K562 (cell line): ENCODE measurements around the gene DISC1. TPM values are rescaled to one million over a fixed set of nuclear protein-coding genes. Genes with fewer than 3 reads are reported as not detected.

Experiments used
- ATAC-seq: fragments of 200-7000 bp; cut with Tn5 transposase; 3 replicates; pipeline ENCODE4 v1.9.1; 2020; ENCODE audit warnings: moderate library complexity
- BruUV-seq: library from RNA; stranded (reverse); fragments of 400-500 nt; replicated peaks from 2 replicates; lab custom pipeline; 2021; lab: Mats Ljungman, UMichigan
- CTCF ChIA-PET: fragments of 300-600 bp; formaldehyde crosslinking; extraction: SDS; loops from one replicate; lab custom pipeline; 2021; ENCODE audit warnings: low intra/inter-chr PET ratio; lab: Yijun Ruan, JAX
- POLR2A ChIA-PET: fragments of 300-600, 350-650 bp; sonication (Branson Sonifier 250); formaldehyde crosslinking; extraction: SDS; loops from one replicate; lab custom pipeline; 2021; ENCODE audit warnings: antibody characterized with exemption, inconsistent platforms; lab: Yijun Ruan, JAX
- DNase-seq, 4 experiments: peaks; one replicate each; pipeline versions ENCODE4 v3.0.0 to v3.0.0-alpha.2; 2011 to 2018; ENCODE audit warnings: low spot score in 3 of 4, mixed read lengths in 3 of 4; ENCODE audit errors: extremely low read depth in 1 of 4
- FAIRE-seq: peaks from 2 replicates; lab custom pipeline; 2011; peaks lifted over from hg19 to GRCh38; lab: Jason Lieb, UNC
- H2AFZ ChIP-seq: 2 replicates; pipeline ENCODE4 v1.6.0; 2011; ENCODE audit warnings: low read depth, low read length, control low read depth, inconsistent platforms
- H3K27ac ChIP-seq: fragments of 200-600 bp; 3 replicates; pipeline ENCODE4 v1.8.0; 2011; ENCODE audit warnings: low read depth, mild to moderate bottlenecking, control low read depth, inconsistent platforms, low read length, moderate library complexity, mixed read lengths; ENCODE audit errors: extremely low read depth
- H3K27me3 ChIP-seq, 2 experiments: fragments of 300-600 bp in 1 of 2; 2 replicates in 1 of 2; 3 replicates in 1 of 2; pipeline versions ENCODE4 v1.6.0 to v1.8.0; 2011; ENCODE audit warnings: inconsistent platforms in 2 of 2, low read length in 2 of 2, mild to moderate bottlenecking in 1 of 2, mixed read lengths in 1 of 2, moderate library complexity in 1 of 2; ENCODE audit not compliant: control insufficient read depth in 2 of 2, insufficient read depth in 2 of 2
- H3K36me3 ChIP-seq: fragments of 300-600 bp; 3 replicates; pipeline ENCODE4 v1.8.0; 2011; ENCODE audit warnings: mild to moderate bottlenecking, low read length, inconsistent platforms; ENCODE audit not compliant: control insufficient read depth, insufficient read depth
- H3K4me1 ChIP-seq, 2 experiments: fragments of 200-600 bp in 1 of 2; replicated peaks in 1 of 2; 2 replicates in 1 of 2; 3 replicates in 1 of 2; pipeline versions ENCODE4 v1.5.1 to v1.8.0; 2011; ENCODE audit warnings: inconsistent platforms in 2 of 2, low read length in 2 of 2, mild to moderate bottlenecking in 1 of 2, mixed read lengths in 1 of 2, moderate library complexity in 1 of 2; ENCODE audit not compliant: control insufficient read depth in 2 of 2, insufficient read depth in 2 of 2
- H3K4me2 ChIP-seq: 2 replicates; pipeline ENCODE4 v1.6.1; 2011; ENCODE audit warnings: low read length, control low read depth, inconsistent platforms, mixed read lengths; ENCODE audit not compliant: insufficient read depth
- H3K4me3 ChIP-seq: fragments of 200-600 bp; sonication (generic), shearing (Covaris generic); 2 replicates; pipeline ENCODE4 v1.5.1; 2016; ENCODE audit warnings: control low read depth, inconsistent platforms
- H3K79me2 ChIP-seq: fragments of 200-600 bp; 3 replicates; pipeline ENCODE4 v1.8.0; 2011; ENCODE audit warnings: low read length, inconsistent platforms; ENCODE audit not compliant: control insufficient read depth, insufficient read depth
- H3K9ac ChIP-seq, 2 experiments: 2 replicates each; pipeline versions ENCODE4 v1.6.0 to v1.6.1; 2011; ENCODE audit warnings: low read depth in 2 of 2, low read length in 2 of 2, control low read depth in 1 of 2, inconsistent platforms in 1 of 2, mild to moderate bottlenecking in 1 of 2, mixed read lengths in 1 of 2; ENCODE audit not compliant: insufficient read depth in 1 of 2
- H3K9me1 ChIP-seq: one replicate; pipeline ENCODE4 v1.6.0; 2011; ENCODE audit warnings: inconsistent platforms, mild to moderate bottlenecking, low read length, moderate library complexity; ENCODE audit not compliant: control insufficient read depth, insufficient read depth
- H3K9me3 ChIP-seq: replicated peaks from 2 replicates; pipeline ENCODE4 v1.5.1; 2011; ENCODE audit warnings: low read depth, low read length, inconsistent platforms; ENCODE audit not compliant: control insufficient read depth, insufficient read depth
- H4K20me1 ChIP-seq: replicated peaks from 2 replicates; pipeline ENCODE4 v1.6.1; 2011; ENCODE audit warnings: low read length, inconsistent platforms, mixed read lengths; ENCODE audit not compliant: control insufficient read depth, insufficient read depth
- CHD2 ChIP-seq: IDR thresholded peaks from 2 replicates; pipeline ENCODE4 v1.6.1; 2011; ENCODE audit warnings: low read depth, low read length
- SMARCE1 ChIP-seq: fragments of 450-650 bp; IDR thresholded peaks from 2 replicates; pipeline ENCODE4 v1.7.1; 2016; ENCODE audit warnings: mild to moderate bottlenecking
- SOX6 ChIP-seq: fragments of 450-650 bp; IDR thresholded peaks from 2 replicates; pipeline ENCODE4 v1.6.1; 2014; ENCODE audit warnings: mild to moderate bottlenecking
- WGBS: fragments of 100-300 bp; shearing (Covaris generic); methylation state at CpG from one replicate; pipeline ENCODE4 v1.1.6; 2016; ENCODE audit warnings: low coverage, mixed read lengths; ENCODE audit not compliant: insufficient coverage; ENCODE audit errors: missing lambda C conversion rate; 5-methylcytosine and 5-hydroxymethylcytosine counted together
- in situ Hi-C: fragments of 300-500 bp; cut with MboI; formaldehyde crosslinking; loops from 4 replicates; pipeline ENCODE4 v1.15.0; 2018; ENCODE audit warnings: inconsistent platforms, mixed read lengths
- intact Hi-C: fragments of 100-400 bp; cut with micrococcal nuclease; formaldehyde crosslinking; loops from 2 replicates; pipeline ENCODE4 v1.14.2; 2022
- polyA plus RNA-seq, 8 experiments: library from polyadenylated mRNA; depleted of rRNA in 4 of 8; stranded (reverse) in 5 of 8; unstranded in 3 of 8; fragments of >200 nt; fragmentation: Nextera tagmentation in 2 of 8; fragmentation: Illumina TruSeq in 1 of 8; extraction: Ambion mirVana in 2 of 8; extraction: Trizol in 1 of 8; gene quantifications; 2 replicates each; pipeline versions ENCODE4 v1.2.1 to v1.2.3, GENCODE V29; 2011 to 2014; ENCODE audit warnings: inconsistent platforms in 1 of 8, missing spikeins in 1 of 8
- total RNA-seq, 7 experiments: library from RNA; depleted of rRNA in 6 of 7; stranded (reverse); fragments of >200 nt in 6 of 7; fragmentation: Illumina TruSeq in 2 of 7; extraction: Trizol in 2 of 7; gene quantifications; 2 replicates each; pipeline versions ENCODE4 v1.2.1 to v1.2.3, GENCODE V29; 2011 to 2021; ENCODE audit warnings: low replicate concordance in 1 of 7
- TF ChIP-seq, protein P1 (sequence below): sonication (generic); formaldehyde crosslinking; IDR thresholded peaks from 2 replicates; pipeline ENCODE4 v1.8.0; 2022; ENCODE audit warnings: missing genetic modification reagents, mild to moderate bottlenecking, moderate library complexity, borderline replicate concordance
- TF ChIP-seq, protein P2 (sequence below): fragments of 250-450 bp; sonication (Bioruptor Pico); IDR thresholded peaks from 2 replicates; pipeline ENCODE4 v1.5.0; 2021; ENCODE audit warnings: mild to moderate bottlenecking, moderate library complexity
- TF ChIP-seq, protein P3 (sequence below): sonication (generic); formaldehyde crosslinking; IDR thresholded peaks from 2 replicates; pipeline ENCODE4 v1.8.0; 2022; ENCODE audit warnings: missing genetic modification reagents, mild to moderate bottlenecking, borderline replicate concordance

Gene DISC1
- total and polyA plus RNA-seq, 9 of the 15 experiments (the other 6 are each of a cell fraction or from before 2014, with no cell fraction given): 0.01 to 0.11 (median 0.08) TPM; not detected in 1

GRCh38 chr1:231639819-231640218 is 13.2 kb downstream of the DISC1 start:
- ATAC-seq (no peak), FAIRE-seq (no peak), DNase-seq (no peak)
- no peak for TF ChIP-seq CHD2
- no peak for TF ChIP-seq SOX6
- TF ChIP-seq, protein P1, sequence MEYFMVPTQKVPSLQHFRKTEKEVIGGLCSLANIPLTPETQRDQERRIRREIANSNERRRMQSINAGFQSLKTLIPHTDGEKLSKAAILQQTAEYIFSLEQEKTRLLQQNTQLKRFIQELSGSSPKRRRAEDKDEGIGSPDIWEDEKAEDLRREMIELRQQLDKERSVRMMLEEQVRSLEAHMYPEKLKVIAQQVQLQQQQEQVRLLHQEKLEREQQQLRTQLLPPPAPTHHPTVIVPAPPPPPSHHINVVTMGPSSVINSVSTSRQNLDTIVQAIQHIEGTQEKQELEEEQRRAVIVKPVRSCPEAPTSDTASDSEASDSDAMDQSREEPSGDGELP (CRISPR knock-in tag): no peak
- TF ChIP-seq, protein P2, sequence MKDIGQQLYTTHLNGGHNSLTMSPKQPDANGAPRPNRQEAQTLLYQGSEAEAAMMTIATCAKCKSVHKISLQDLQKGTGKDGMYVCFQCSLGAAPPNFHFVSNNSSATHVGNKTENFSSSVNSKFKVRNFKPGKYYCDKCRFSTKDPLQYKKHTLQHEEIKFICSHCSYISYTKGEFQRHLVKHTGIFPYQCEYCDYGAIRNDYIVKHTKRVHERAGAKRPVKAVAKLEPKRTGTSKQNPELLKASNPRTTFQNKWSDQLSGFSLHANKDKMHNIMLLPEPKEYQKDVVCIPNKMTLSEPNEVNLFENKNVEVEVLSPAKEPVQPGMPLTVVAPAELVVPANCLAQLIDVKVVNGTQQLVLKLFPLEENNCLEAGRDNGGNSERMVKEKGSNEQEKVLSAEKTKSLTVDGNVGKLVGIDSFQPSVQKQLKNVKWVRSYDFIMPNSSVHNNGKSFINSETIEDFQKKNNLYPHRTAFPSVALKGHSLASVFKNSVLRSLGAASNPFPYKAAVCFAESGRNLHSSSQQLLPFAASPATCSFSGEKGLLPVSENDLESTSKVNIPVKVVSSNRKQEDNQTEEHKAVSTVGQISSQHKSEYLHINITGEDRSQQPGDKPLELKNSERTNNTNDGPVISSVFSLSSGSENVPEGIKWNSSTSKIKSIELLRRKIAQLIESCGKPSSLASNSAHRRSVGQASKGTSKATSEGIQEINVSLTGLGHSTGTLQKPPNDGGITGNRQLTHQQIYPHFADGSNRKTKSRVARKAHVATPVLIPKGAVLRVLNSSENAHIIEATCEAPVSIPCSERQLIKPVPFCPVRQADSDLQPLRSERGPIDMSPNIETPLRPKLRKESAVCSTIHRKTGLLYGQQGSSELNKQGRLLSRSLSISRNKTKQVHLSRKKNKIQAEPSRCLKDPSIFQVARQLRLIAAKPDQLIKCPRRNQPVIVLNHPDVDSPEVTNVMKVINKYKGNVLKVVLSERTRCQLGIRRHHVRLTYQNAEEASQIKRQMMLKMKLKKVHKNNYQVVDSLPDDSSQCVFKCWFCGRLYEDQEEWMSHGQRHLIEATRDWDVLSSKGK: no peak
- TF ChIP-seq SMARCE1: no peak
- TF ChIP-seq, protein P3, sequence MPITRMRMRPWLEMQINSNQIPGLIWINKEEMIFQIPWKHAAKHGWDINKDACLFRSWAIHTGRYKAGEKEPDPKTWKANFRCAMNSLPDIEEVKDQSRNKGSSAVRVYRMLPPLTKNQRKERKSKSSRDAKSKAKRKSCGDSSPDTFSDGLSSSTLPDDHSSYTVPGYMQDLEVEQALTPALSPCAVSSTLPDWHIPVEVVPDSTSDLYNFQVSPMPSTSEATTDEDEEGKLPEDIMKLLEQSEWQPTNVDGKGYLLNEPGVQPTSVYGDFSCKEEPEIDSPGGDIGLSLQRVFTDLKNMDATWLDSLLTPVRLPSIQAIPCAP (CRISPR knock-in tag): no peak
- no TSS peak for BruUV-seq
- H3K27me3 ChIP-seq: peaks cover 13 to 16% of the 10 kb centered on the region in 2 experiments; a peak in 3 of 5 replicates
- no peak overlapping the region for H3K27ac ChIP-seq
- H3K4me2 ChIP-seq: no peak overlapping the region
- H3K9me3 ChIP-seq: no peaks in the 10 kb centered on the region
- ChIA-PET POLR2A (interaction anchor here (0.7 kb wide), 1 partner anchor 145 kb away, joined by 3 read pairs; no protein-coding TSS in a partner anchor), CTCF (no interaction called here)
- 0% methylated on average over 1 of the region's 1 CpG for WGBS
- no peaks in the 10 kb centered on the region for H4K20me1 ChIP-seq
- in situ Hi-C loops: no loop called here
- no peak overlapping the region for H3K9ac ChIP-seq
- intact Hi-C loops: no loop called here
- no peaks in the 10 kb centered on the region for H3K79me2 ChIP-seq
- H3K4me1 ChIP-seq: peaks cover 0 to 7% of the 10 kb centered on the region in 2 experiments; a peak in 1 of 5 replicates
- H2AFZ ChIP-seq: no peak overlapping the region
- no peaks in the 10 kb centered on the region for H3K9me1 ChIP-seq
- H3K4me3 ChIP-seq: no peak overlapping the region
- no peaks in the 10 kb centered on the region for H3K36me3 ChIP-seq
